ENCODE results near the gene KIR3DL2. TPM values are rescaled to one million over a fixed set of nuclear protein-coding genes. Genes with fewer than 3 reads are reported as not detected.

Gene KIR3DL2
- total and polyA plus RNA-seq, 7 donors = 0.22 TPM; not detected in 6

GRCh38 chr19:54873990-54874389, 23.7 kb downstream of the KIR3DL2 start, which contains the start of gene FCAR:
Gene FCAR, plus strand, starts transcription at chr19:54874235. Its CDS starts 55 bp downstream, at chr19:54874290.
- Histone ChIP-seq H3K4me1 (no peaks in the 10 kb centered on the region), H3K36me3 (no peaks in the 10 kb centered on the region), H3K27ac (no peak within 1 kb of the TSS), H3K9me3 (no peaks in the 10 kb centered on the region), H3K27me3 (no peaks in the 10 kb centered on the region), H3K4me3 (no peak within 1 kb of the TSS)
- no peak for DNase-seq
- intact Hi-C loops (cut with DNase I) = no loop called here
- TF ChIP-seq POLR2AphosphoS5 (IDR thresholded peaks at IDR 0.05) = peak in 1 of 4 donors; percentile 34
- TF ChIP-seq EP300 (IDR thresholded peaks at IDR 0.05) = no peak
- TF ChIP-seq POLR2A (IDR thresholded peaks at IDR 0.05) = no peak
- no peak for TF ChIP-seq CTCF (IDR thresholded peaks at IDR 0.05)
- 82 to 84% methylated on average over 8 of the region's 8 CpGs for WGBS, 2 donors

- H3K36me3 ChIP-seq = no peaks in the 10 kb centered on the region
- no peak overlapping the region for H3K4me3 ChIP-seq
- intact Hi-C loops (cut with DNase I) = no loop called here
- H3K4me1 ChIP-seq = no peaks in the 10 kb centered on the region
- peaks cover 0 to 1% (median 0%) of the 10 kb centered on the region in 3 donors for H3K27me3 ChIP-seq
- no peaks in the 10 kb centered on the region for H3K9me3 ChIP-seq
- no peak for DNase-seq
- TF ChIP-seq POLR2AphosphoS5 (IDR thresholded peaks at IDR 0.05) (peak in 1 of 4 donors; percentile 23), EP300 (IDR thresholded peaks at IDR 0.05) (no peak)
- WGBS, 2 donors = 42 to 49% methylated on average over 2 of the region's 2 CpGs
- H3K27ac ChIP-seq = no peak overlapping the region
Measured at GRCh38 chr19:54875506-54875905, 25.3 kb downstream of the KIR3DL2 start.

GRCh38 chr19:54877471-54877870, 27.2 kb downstream of the KIR3DL2 start:
- 55 to 58% methylated on average over 3 of the region's 3 CpGs for WGBS, 2 donors

GRCh38 chr19:54881884-54882283, 31.6 kb downstream of the KIR3DL2 start:
- intact Hi-C loops (cut with DNase I) = no loop called here
- H3K27ac ChIP-seq = no peak overlapping the region
- H3K4me3 ChIP-seq = no peak overlapping the region
- H3K9me3 ChIP-seq = no peaks in the 10 kb centered on the region
- DNase-seq = no peak
- no peaks in the 10 kb centered on the region for H3K36me3 ChIP-seq
- no peaks in the 10 kb centered on the region for H3K4me1 ChIP-seq
- H3K27me3 ChIP-seq = peaks cover 0 to 32% (median 0%) of the 10 kb centered on the region in 3 donors
- TF ChIP-seq POLR2AphosphoS5 (IDR thresholded peaks at IDR 0.05) (no peak), POLR2A (IDR thresholded peaks at IDR 0.05) (no peak), CTCF (IDR thresholded peaks at IDR 0.05) (no peak), EP300 (IDR thresholded peaks at IDR 0.05) (no peak)
- 52 to 65% methylated on average over 6 of the region's 6 CpGs for WGBS, 2 donors

More at GRCh38 chr19:54877471-54877870, 27.2 kb downstream of the KIR3DL2 start:
- Histone ChIP-seq H3K4me1 (no peaks in the 10 kb centered on the region), H3K27me3 (peaks cover 0 to 13% (median 0%) of the 10 kb centered on the region in 3 donors), H3K27ac (no peak overlapping the region), H3K36me3 (no peaks in the 10 kb centered on the region), H3K4me3 (no peak overlapping the region), H3K9me3 (no peaks in the 10 kb centered on the region)
- intact Hi-C loops (cut with DNase I) = no loop called here
- DNase-seq = no peak
- no peak for TF ChIP-seq POLR2A (IDR thresholded peaks at IDR 0.05)
- TF ChIP-seq POLR2AphosphoS5 (IDR thresholded peaks at IDR 0.05) = no peak

GRCh38 chr19:54882758-54883157, 32.5 kb downstream of the KIR3DL2 start:
- no peak for DNase-seq
- TF ChIP-seq POLR2AphosphoS5 (IDR thresholded peaks at IDR 0.05) (no peak), CTCF (IDR thresholded peaks at IDR 0.05) (no peak), POLR2A (IDR thresholded peaks at IDR 0.05) (no peak), EP300 (IDR thresholded peaks at IDR 0.05) (no peak)
- no peak overlapping the region for H3K27ac ChIP-seq
- no peaks in the 10 kb centered on the region for H3K4me1 ChIP-seq
- H3K9me3 ChIP-seq = no peaks in the 10 kb centered on the region
- peaks cover 0 to 32% (median 0%) of the 10 kb centered on the region in 3 donors for H3K27me3 ChIP-seq
- no peak overlapping the region for H3K4me3 ChIP-seq
- WGBS, 2 donors = 55 to 65% methylated on average over 7 of the region's 7 CpGs
- H3K36me3 ChIP-seq = no peaks in the 10 kb centered on the region
- intact Hi-C loops (cut with DNase I) = no loop called here

- TF ChIP-seq CTCF (IDR thresholded peaks at IDR 0.05) (no peak), POLR2A (IDR thresholded peaks at IDR 0.05) (no peak), POLR2AphosphoS5 (IDR thresholded peaks at IDR 0.05) (no peak), EP300 (IDR thresholded peaks at IDR 0.05) (no peak)
- Histone ChIP-seq H3K36me3 (no peaks in the 10 kb centered on the region), H3K27me3 (peaks cover 0 to 32% (median 0%) of the 10 kb centered on the region in 3 donors), H3K4me3 (no peak overlapping the region), H3K27ac (no peak overlapping the region), H3K4me1 (no peaks in the 10 kb centered on the region), H3K9me3 (no peaks in the 10 kb centered on the region)
- 78 to 80% methylated on average over 9 of the region's 9 CpGs for WGBS, 2 donors
- no peak for DNase-seq
- intact Hi-C loops (cut with DNase I) = no loop called here
Measured at GRCh38 chr19:54883228-54883627, 33.0 kb downstream of the KIR3DL2 start.

Data from sigmoid colon (tissue), 7 donors.